Measurements from ENCODE around the gene APP.

DNA sequence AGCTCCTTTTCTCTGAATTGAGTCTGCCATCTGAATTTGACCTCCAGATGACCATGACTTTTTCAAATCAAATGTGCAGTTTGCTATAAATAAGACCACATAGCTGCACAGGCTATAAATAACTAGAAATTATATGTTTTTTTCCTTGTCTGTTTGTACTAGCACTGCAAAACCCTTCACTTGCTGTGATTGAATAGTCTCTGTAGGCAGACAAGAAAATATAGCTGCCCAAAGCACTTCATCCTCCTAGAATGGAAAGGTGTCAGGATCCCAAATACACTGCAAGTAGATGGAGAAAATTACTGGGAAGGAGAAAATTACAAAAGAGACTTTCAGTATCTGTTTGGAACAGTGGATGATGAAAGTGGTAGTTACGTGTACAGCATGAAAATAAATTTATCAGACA is 175.8 kb downstream of the APP start:
- TF ChIP-seq, protein P1, sequence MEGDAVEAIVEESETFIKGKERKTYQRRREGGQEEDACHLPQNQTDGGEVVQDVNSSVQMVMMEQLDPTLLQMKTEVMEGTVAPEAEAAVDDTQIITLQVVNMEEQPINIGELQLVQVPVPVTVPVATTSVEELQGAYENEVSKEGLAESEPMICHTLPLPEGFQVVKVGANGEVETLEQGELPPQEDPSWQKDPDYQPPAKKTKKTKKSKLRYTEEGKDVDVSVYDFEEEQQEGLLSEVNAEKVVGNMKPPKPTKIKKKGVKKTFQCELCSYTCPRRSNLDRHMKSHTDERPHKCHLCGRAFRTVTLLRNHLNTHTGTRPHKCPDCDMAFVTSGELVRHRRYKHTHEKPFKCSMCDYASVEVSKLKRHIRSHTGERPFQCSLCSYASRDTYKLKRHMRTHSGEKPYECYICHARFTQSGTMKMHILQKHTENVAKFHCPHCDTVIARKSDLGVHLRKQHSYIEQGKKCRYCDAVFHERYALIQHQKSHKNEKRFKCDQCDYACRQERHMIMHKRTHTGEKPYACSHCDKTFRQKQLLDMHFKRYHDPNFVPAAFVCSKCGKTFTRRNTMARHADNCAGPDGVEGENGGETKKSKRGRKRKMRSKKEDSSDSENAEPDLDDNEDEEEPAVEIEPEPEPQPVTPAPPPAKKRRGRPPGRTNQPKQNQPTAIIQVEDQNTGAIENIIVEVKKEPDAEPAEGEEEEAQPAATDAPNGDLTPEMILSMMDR (IDR thresholded peaks at IDR 0.05; ENCODE audit: low read depth, low read length, poor library complexity, severe bottlenecking) = no peak
- no peak for TF ChIP-seq EZH2phosphoT487 (IDR thresholded peaks at IDR 0.05; ENCODE audit: borderline replicate concordance, low read length)

Data from DOHH2 (cell line).